CD4-positive, alpha-beta T cell treated with Interferon gamma for 1 hour (primary cell): ENCODE data around the gene ABCC9.
"Not testable (repeated sequence)": the region's sequence is repeated elsewhere in the genome, so short reads cannot be mapped to it uniquely, and the experiment has no call there.

Source experiments
- DNase-seq: peaks from one replicate; pipeline ENCODE4 v3.0.0-alpha.2; 2020

The ABCC9 gene

DNA sequence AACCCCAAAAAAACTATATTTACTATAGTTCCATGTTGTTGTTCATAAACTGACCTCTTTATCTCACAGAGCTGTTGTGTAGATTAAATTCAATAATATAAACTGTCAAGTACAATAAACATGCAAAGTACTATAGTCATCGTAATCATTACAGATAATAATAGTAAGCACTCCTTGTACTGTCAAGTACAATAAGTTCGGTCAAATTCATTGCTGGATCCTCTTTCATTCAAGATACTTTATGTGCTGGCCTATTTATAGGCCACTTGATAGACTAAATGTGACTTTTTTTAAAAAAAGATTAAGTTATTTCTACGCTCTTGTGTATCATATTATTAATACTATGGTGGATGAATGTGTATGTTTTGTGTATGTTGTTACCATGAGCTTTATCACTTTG, 127.5 kb downstream of the ABCC9 start:
- DNase-seq: no peak

DNA sequence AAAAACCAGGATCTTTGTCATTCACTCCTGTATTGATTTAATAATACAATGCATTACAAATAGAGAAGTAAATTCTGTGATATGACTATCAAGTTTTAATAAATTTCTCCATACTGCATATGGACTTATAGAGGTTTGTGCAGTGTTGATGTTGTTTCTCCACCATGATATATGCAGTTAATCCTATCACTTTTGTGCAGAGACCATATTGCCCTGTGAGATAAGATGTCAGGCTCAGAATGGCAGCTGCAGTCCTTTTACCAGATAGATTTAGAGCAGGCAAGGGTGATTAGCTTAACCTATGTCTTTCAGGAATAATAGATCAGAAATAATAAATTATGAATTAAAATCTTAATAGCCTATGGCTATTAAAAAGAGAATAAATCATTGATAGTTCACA, 128.1 kb downstream of the ABCC9 start:
- no peak for DNase-seq

DNA sequence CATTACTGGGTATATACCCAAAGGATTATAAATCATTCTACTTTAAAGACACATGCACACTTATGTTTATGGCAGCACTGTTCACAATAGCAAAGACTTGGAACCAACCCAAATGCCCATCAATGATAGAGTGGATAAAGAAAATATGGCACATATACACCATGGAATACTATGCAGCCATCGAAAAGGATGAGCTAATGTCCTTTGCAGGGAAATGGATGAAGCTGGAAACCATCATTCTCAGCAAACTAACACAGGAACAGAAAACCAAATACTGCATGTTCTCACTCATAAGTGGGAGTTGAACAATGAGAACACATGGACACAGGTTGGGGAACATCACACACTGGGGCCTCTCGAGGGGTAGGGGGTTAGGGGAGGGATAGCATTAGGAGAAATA, 128.9 kb downstream of the ABCC9 start:
- not testable (repeated sequence) for DNase-seq

DNA sequence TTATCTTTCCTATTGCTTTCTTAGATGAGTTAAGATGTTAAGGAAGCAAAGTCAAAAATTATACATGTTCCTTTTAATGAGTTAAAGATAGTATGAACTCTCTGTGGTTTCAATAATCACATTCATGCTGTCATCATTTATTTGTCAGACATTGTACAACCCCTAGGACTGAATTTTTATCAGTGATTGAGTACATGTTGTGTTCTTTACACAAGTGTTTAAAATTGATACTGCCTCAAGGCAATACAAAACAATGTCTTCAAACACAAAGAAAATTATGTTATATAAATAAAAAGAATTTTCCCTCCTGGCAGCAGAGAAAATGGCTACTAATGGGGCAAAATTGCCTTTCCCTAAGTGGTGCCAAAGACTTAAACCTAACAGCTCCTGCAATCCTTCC, 132.1 kb downstream of the ABCC9 start:
- no peak for DNase-seq

DNA sequence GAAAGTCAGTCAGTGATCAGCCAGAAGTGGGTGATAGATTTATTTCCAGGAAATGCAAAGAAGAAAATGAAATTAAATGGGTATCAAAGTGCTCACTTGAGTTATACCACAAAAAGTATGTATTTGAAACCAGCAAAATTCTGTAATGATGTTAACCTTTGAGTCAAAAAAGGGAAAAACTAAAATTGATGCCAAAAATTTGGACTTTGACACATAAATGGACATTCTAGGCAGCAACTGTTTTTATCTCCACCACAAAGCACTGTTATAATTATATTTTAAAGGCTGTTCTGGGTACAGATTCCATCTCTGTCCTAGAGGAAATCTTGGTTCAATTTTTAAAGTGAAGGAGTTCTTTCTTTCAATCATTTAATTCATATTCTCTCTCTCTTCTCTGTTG, 135.0 kb downstream of the ABCC9 start:
- no peak for DNase-seq

DNA sequence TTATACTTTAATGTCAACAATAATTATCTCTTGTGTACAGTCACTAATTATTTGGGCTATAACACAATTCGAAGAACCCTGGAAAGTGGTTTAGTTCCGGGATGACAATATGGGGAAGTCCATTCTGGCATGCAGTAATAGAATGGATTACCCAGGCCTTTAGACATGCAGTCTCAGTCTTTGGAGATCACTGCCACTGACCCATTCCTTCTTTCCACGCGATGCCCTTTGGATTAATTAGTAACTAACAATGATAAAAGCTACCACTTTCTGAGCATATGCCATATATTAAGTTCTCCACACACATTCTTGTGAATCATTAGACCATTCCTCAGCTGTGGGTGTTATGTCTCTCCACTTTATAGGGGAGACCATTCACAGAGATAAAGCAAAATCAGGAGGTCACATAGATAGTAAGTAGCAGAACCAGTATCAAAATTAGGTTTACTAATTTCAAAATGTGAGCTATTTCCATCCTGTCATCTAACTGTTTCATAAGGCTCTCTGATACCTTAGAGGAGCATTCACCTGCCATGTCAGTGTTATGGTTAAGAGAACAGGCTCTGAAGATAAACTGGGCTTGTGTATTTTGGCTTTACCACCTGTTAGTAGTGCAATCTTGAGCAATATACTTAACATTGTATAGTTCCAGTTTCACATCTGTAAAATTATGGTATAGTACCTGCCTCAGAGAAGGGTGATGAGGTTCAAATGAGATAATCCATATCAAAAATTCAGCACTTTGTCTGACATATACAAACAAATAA, 139.5 kb downstream of the ABCC9 start:
- DNase-seq: no peak

DNA sequence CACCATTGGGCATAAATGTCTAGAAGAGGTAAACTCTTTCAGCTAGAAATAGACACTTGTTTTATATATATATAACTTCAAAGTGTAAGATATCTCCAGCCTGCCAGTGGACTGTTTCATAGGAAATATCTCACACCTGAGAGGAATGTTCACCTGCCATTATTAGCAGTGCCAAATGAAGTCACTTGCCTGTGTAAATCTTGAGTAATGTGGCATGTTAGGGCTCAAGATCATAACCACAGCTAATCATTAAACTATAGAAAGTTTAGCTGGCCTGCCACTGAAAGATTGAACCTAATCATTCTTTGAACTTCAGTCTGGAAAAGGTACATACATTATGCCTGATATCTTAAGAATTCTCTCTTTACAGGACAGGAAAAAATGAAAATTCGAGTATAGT, 141.2 kb downstream of the ABCC9 start:
- no peak for DNase-seq

DNA sequence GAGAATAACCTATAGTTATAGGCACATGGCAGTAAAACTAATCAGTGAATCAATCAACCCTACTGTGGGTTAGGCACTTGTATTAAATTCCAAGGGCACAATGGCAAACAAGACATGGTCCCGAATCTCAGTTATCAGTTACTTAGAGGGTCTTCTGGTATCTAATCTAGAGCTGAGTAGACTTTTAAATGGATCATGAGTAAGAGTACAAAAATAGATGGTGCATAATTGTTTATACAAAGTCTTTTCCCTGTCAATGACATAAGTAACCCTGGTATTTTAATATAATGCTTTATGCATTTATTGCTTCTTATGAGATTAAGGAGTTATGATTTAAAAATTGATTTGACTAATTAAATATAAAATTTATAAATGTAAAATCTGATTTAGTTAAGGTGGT, 143.7 kb downstream of the ABCC9 start:
- DNase-seq: no peak

DNA sequence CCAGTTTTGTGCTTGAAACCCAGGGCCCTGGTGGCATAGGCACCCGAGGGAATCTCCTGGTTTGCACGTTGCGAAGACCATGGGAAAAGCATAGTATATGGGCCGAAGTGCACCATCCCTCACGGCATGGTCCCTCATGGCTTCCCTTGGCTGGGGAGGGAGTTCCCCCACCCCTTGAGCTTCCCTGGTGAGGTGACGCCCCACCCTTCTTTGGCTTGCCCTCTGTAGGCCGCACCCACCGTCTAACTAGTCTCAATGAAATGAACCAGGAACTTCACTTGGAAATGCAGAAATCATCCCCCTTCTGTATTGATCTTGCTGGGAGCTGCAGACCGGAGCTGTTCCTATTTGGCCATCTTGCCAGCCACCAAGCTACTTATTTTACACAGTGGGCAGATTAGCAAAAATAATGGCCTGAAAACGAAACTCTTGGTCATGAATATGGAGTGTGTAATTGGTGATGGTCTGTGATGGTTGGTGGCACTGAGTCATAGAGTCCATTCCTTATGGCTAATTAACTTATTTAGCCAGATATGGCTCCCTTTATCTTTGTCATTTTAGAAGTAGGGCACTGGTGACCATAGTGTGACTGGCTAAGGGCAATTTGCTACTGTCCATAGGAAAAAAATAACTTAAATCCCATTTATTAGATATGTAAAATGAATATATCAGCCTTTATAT, 145.4 kb downstream of the ABCC9 start:
- no peak for DNase-seq

DNA sequence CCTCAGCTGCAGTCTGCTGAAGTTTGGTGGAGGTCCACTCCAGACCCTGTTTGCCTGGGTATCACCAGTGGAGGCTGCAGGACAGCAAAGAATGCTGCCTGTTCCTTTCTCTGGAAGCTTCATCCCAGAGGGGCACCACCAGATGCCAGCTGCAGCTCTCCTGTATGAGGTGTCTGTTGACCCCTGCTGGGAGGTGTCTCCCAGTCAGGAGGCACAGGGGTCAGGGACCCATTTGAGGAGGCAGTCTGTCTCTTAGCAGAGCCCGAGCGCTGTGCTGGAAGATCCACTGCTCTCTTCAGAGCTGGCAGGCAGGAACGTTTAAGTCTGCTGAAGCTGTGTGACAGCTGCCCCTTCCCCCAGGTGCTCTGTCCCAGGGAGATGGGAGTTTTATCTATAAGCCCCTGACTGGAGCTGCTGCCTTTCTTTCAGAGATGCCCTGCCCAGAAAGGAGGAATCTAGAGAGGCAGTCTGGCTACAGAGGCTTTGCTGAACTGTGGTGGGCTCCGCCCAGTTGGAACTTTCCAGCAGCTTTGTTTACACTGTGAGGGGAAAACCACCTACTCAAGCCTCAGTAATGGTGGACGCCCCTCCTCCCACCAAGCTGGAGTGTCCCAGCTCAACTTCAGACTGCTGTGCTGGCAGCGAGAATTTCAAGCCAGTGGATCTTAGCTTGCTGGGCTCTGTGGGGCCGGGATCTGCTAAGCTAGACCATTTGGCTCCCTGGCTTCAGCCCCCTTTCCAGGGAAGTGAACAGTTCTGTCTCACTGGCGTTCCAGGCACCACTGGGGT, 146.2 kb downstream of the ABCC9 start:
- DNase-seq: not testable (repeated sequence)

DNA sequence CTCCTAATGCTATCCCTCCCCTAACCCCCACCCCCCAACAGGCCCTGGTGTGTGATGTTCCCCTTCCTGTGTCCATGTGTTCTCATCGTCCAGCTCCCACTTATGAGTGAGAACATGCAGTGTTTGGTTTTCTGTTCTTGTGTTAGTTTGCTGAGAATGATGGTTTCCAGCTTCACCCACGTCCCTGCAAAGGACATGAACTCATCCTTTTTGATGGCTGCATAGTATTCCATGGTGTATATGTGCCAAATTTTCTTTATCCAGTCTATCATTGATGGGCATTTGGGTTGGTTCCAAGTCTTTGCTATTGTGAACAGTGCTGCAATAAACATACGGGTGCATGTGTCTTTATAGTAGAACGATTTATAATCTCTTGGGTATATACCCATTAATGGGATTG, 151.5 kb downstream of the ABCC9 start:
- not testable (repeated sequence) for DNase-seq

DNA sequence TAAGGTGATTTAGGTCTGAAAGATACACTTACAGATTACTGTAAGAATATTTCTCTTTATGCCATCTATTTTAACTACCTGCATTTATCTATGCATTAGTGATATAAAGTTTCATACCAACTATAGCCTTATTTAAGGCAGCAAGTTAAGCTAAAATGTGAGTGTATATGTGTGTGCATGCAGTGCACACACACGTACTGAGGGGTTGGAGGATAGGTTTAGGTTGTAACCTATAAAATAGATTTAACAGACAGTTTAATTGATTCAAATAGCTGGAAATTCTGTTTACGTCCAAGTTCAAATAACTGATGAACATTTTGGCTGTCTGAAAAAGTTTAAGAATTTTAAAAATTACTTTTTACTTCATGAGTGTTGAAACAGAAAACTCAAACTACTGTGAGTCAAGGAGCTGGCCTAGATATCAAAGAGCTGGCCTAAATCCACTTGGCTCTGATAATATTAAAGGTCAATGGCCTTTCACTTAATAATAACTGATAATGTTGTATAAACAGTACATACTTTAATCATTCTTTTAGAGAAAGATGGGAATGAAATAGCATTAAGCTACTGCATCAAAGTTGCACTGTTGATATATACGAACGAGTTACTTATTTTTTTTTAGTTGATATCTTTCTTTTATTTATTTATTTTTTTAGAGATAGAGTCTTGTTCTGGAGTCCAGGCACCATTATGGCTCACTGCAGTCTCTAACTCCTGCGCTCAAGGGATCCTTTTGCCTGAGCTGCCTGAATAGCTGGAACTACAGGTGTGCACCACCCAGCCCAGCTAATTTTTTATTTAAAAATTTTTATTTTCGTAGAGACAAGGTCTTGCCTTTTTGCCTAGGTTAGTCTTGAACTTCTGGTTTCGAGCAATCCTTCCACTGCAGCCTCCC, 152.9 kb downstream of the ABCC9 start:
- no peak for DNase-seq

DNA sequence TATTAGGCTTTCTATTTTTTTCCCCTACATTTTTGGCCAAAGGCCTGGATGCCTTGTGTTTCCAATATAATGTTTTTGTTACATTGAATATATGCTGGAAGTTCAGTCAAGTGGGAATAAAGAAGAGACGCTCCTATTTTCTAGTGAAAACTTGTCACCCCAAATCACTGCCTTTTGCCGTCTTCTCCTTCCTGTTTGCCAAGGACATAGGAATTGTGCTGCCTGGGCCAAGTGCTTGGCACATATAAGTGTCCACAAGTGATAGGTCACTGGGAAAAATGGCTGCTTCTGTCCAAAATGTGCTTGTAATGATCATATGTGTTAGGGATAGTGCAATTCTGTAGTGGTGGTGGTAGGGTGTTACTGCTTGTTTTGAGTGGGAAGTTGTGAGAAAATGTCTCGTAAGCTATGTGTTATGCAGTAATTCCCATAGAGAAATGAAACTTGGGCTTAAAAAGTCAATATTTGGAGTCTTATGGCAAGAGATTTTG, 155.1 kb downstream of the ABCC9 start:
- DNase-seq: no peak

DNA sequence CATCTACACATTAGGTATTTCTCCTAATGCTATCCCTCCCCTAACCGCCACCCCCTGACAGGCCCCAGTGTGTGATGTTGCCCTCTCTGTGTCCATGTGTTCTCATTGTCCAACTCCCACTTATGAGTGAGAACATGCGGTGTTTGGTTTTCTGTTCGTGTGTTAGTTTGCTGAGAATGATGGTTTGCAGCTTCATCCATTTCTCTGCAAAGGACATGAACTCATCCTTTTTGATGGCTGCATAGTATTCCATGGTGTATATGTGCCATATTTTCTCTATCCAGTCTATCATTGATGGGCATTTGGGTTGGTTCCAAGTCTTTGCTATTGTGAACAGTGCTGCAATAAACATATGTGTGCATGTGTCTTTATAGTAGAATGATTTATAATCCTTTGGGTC, 158.5 kb downstream of the ABCC9 start:
- not testable (repeated sequence) for DNase-seq

DNA sequence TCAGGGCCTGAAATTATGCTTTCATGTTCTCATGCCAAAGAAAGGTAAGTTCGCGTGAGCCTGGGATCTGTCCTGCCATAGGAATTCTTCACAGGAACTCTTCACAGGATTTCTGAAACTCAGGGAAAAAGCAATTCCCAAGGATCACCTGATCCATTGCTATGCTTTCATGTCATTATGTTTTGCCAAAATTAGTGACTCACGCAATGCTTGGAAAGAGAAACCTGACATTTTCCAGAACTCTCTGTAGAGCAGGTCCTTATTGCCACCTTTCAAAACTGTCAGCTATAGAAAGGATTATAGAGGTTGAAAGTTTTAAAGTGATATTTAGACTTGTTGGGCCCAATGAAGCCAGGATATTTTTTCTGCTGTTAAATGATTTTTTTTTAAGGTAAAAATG, 160.4 kb downstream of the ABCC9 start:
- DNase-seq: no peak

DNA sequence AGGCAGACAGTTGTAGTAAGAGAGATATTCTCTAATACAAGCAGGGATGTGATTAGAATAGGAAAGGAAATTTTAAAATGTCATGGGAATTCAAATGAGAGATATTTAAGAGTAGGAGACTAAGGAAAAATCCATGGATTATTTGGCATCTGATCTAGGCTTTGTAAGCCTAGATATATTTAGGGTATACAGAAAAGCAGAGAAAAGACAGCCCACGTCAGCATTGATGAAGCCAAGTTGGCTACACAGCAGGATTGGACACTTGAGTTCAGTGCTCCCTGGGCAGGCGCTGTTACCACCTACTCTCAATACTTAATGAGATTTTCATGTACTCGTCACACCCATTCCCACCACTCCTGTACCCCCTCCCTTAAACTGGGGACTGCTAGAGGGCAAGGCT, 165.1 kb downstream of the ABCC9 start:
- DNase-seq: no peak

DNA sequence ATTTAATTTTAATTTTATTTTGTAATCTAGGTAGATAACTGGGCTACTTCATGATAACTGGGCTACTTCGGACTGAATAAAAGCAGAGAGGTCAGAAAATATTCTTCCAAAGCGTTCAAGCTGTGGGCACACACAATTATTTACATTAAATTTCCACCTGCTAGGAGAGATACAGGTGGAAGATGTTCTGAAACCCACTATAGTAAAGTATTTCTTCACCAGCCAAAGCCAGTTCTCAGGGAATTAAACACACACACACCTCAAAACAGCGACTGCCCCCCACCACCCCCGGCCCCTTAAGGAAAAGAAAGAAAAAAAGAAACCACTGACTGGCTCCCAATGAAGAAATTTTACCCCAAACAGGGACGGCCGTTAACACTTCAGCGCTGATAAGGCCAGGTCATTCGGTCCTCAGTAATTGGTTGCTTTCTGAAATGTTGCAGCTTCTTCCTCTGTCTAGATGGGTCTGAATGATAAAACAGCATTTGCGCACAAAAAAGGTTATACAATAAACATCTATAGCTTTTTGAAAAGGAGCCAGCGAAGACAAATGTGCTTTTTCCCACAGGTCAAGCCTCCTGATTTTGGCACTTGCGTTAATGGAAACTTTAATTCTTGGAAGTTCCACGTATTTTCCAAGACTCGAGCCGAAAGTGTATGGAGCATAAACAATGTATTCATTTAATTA, 165.9 kb downstream of the ABCC9 start:
- no peak for DNase-seq

DNA sequence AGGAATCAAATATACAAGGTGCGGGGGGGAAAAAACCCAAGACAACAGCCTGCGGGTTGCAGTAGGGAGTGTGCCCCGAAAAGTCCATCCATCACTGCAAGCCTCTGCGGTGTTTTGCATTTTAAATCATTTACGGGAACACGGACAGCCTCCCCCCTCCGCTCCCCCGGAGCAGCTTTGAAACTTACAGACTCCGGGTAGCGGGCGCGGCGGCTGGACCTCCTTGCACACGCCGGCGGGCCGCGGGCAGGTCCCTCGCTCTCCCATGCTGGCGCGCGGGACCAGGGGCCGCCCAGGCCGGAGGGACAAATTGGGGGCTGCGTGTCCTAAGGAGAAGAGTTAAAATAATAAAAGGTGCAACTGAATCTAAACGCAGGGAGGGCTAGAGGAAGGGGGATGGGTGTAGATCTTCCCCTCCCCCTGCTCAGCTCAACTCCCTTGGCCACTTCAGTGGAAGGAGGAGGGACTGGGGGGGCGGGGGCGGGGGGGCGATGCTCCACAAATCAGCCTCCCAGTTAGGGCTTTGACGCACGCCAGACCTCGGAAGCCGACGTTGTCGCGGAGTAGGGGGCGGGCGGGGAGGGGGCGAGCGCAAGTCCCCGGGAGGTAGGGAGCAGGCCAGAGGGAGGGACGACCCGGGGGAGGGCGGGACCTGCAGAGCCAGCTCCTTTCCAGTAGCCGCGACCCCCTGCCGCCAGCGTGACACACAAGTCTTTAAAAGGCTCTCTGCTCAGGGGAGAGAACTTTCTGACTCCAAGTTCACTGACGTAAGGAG, 166.7 kb downstream of the ABCC9 start, which contains the start of gene KCNJ8:
Gene KCNJ8, minus strand, starts transcription at position 349 of the 775 bp plus-strand sequence. CDS start 1,090 bp downstream, outside the sequence.
- no peak for DNase-seq

DNA sequence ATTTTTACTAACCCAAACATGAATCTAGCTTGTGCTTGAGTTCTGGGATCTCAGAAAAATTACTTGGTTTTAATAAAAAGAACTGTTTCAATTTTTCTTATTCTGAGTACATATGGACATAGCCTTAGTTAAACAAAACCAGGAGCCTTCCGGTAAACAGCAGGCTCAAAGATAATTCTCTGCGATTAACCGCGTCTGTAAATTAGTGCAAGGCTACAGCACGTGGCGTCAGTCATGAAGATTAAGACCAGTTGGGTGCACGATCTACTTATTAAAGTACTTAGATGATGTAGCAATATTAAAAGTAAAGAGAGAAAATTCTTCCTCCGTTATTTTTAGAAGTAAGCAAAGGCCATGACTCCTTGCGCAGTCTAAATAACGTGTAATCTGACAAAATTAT, 167.4 kb downstream of the ABCC9 start:
- DNase-seq: no peak

DNA sequence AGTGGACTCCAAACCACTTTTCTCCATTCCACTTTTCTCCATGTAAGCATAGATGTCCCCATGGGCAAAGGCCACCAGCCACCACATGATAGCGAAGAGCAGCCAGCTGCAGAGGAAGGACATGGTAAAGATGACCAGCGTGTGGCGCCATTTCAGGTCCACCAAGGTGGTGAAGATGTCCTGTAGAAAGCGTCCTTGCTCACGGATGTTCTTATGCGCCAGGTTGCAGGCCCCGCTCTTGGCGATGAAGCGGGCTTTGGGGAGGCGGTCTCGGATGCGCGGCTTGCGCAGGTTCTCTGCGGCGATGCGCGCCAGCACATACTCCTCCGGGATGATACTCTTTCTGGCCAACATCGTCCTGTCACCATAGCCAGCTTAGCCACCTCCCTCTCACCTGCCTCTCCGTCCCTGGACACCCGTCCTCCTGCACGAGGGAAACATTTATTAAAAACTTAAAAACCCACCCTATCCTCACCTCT, 167.9 kb downstream of the ABCC9 start:
- no peak for DNase-seq

DNA sequence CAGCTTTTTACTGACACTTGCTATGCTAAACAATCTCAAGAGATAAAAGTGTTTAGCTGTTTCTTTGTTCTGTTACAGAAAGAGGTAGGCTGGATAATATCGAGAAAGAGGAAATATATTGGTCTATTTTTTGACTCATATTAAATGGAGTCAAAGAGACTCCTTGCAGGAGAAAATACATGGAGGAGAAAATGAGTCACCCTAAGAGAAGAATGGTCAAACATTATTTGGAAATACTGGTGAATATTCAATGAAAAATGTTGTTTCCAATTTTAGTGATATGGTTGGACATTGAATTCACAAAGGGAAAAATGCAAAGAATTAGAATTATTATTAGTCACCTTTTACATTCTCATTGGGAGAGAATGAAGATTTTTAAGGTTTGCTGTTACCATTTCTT, 169.9 kb downstream of the ABCC9 start:
- DNase-seq: no peak
